Epithelial cell of esophagus (primary cell): ENCODE measurements around the gene SPRY2.

Source experiments
- DNase-seq: peaks from one replicate; pipeline ENCODE4 v3.0.0; 2010; ENCODE audit warnings: low read depth
- H3K4me3 ChIP-seq: 2 replicates; pipeline ENCODE4 v1.5.1; 2011; ENCODE audit warnings: mild to moderate bottlenecking, low read length, control low read depth
- TF ChIP-seq, protein P1 (sequence below): IDR thresholded peaks from 2 replicates; pipeline ENCODE4 v1.5.1; 2011; ENCODE audit warnings: low read depth, mild to moderate bottlenecking, low read length, control low read depth, inconsistent platforms; ENCODE audit not compliant: insufficient read depth; ENCODE audit errors: missing control alignments

Gene SPRY2

DNA sequence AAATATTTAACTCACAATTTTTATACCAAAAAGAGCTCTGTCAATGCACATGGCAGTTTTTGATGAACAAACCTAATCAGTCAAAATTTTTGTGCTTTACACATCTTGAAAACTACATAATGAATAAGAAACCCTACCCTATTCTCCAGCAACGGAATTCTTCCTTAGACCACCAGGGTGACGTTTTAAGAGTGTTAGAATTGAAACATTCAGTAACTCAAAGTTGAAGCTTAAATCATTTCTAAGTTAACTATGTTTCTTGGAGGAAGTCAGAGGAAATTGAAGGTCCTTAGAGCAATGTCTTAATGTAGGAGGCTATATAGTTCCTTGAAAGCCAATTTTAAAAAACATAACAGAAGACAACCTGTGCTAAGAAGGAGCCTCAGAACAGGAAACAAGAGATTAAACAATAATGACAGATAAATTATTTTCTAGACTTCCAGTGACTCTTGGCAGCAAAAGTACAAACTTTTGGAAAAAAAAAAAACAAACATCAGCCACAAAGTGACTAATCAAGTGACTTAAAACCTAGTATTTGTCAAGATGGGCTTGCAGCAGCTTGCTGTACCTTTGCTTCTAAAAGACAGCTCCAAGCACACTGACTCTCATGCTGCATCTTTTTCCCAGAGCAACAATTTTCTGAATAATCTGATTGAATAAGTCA, 6.2 kb downstream of the SPRY2 start:
- TF ChIP-seq, protein P1, sequence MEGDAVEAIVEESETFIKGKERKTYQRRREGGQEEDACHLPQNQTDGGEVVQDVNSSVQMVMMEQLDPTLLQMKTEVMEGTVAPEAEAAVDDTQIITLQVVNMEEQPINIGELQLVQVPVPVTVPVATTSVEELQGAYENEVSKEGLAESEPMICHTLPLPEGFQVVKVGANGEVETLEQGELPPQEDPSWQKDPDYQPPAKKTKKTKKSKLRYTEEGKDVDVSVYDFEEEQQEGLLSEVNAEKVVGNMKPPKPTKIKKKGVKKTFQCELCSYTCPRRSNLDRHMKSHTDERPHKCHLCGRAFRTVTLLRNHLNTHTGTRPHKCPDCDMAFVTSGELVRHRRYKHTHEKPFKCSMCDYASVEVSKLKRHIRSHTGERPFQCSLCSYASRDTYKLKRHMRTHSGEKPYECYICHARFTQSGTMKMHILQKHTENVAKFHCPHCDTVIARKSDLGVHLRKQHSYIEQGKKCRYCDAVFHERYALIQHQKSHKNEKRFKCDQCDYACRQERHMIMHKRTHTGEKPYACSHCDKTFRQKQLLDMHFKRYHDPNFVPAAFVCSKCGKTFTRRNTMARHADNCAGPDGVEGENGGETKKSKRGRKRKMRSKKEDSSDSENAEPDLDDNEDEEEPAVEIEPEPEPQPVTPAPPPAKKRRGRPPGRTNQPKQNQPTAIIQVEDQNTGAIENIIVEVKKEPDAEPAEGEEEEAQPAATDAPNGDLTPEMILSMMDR = no peak
- no peak overlapping the region for H3K4me3 ChIP-seq
- DNase-seq = peak; percentile 52

DNA sequence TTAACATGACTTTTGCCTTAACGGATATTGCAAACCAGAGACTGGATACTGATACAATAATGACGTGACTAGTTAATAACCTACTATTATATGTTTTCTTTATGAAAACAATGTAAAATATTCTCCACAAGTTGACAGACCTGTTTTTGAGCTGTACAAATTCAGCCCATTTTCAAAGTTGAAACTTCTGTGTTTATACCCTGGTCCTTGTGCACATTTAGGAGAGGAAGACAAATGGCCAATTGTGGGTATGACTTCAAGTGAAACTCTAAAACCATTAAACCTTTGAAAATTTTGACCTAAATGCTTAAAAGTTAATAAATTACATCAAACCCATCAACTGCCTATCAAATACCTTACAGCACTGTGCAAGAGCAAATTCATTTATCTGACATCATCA, 8.9 kb downstream of the SPRY2 start:
- H3K4me3 ChIP-seq = no peak overlapping the region
- no peak for DNase-seq
- TF ChIP-seq, protein P1 = no peak

DNA sequence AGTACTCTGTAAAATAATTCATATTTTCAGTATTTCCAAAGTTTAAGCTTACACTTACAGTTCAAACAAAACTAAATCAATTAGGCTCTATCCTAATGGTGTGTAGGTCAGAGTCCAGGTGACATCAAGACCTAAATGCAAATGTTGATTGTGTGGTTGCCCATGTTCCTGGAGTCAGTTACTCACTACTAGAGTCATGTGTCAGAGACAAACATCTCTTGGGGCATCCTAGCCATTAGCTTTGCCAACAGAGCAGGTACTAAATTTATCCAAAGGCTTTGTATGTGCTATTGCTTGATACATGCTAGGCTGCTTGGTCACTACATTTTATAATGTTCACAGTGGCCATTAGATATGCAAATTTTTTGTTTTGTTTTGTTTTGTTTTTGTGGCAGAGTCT, 11.7 kb downstream of the SPRY2 start:
- no peak overlapping the region for H3K4me3 ChIP-seq
- TF ChIP-seq, protein P1 = no peak
- DNase-seq = no peak

DNA sequence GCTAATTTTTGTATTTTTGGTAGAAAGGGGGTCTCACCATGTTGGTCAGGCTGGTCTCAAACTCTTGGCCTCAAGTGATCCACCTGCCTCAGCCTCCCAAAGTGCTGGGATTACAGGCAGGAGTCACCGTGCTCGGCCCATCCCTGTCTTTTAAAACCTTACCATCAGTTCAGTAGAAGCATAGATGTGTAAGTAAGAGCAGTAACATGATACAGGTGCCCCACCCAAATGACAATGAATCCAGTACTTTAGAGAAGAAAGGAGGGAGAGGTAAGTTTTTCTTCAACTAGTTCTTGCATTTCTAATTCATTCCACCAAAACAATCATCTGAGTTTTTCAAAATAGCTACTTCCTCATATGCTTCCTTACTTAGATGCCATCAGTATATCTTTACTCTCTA, 21.9 kb downstream of the SPRY2 start:
- TF ChIP-seq, protein P1 = no peak
- H3K4me3 ChIP-seq = no peak overlapping the region
- DNase-seq = no peak

DNA sequence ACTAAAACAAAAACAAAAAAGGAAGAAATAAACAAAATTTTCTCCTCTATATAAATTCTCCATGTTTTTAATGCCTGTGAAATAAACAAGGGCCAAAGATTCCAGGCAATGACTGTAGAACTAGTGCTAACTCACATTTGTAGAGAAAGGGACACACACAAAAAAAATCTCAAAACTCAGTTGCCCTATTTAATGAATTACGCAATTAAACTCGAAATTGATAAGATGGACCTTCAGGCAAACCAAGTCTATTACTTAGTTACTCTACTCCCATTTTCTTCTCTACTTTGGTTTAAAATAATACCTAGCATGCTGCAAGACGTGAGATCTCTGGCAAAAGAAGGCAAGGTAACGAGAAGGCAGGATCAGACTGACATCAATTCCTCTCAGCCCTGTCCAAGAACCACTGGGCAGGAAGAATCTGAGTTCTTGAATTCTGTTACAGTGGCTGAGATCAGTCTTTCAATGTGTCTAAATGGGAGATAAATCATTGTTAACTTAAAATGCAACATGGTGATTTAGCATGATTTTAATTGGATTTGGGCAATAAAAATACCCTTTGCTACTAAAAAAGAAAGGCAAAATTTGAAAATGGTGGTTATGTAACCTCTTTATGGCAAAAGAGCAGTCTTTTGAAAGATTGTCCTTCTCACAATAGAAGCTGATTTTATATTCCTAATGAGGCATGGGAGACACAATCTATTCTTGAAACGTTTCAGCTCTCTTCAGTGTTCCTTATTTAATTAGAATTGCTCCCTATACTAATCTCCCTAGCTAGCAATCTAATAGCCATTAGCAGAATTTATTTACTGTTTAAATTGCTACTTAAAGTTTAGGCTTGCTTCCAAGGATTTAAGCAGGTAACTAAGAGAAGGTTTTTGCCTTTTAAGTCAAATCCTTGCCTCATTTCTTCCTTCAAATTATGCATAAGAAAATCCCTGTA, 25.9 kb downstream of the SPRY2 start:
- DNase-seq = no peak
- TF ChIP-seq, protein P1 = no peak
- no peak overlapping the region for H3K4me3 ChIP-seq

DNA sequence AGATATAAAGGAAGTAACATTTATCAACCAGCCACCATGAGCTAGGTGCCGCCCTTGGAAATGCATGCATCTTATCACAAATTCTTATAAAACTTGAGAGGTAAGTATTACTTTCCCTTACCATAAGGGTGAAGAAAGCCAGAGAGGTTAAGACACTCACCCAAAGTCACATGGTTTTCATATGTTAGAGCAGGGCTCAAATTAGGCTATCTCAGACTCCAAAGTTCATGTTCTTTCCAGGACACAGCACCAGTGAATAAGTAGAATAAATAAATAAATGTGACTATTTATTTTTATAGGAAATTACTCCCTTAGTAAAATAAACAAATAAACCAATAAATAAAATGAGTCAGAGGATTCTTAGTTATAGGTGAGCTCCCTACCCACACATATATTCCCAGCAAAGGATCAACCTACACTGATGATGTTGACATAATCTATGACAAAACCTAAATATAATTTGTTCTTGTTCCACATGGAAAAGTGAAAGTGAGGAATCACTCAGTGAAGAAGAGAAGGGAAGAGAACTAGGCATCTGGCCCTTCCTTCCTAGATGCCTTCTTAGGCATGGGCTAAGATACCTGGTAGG, 27.2 kb downstream of the SPRY2 start:
- no peak overlapping the region for H3K4me3 ChIP-seq
- TF ChIP-seq, protein P1 = no peak

More for the DNA sequence above, 27.2 kb downstream of the SPRY2 start:
- peak; percentile 25 for DNase-seq
